Measurements from ENCODE around the gene WWOX. TPM values are rescaled to one million over a fixed set of nuclear protein-coding genes. Genes with fewer than 3 reads are reported as not detected.

WWOX gene
- total RNA-seq, 1 donor from 2014 or later = 17.8 TPM

GRCh38 chr16:78170494-78170933, 71.1 kb downstream of the WWOX start:
- Mint-ChIP-seq H3K4me1 (ENCODE audit: low read depth) (no peaks in the 10 kb centered on the region), H3K27me3 (ENCODE audit: insufficient read depth) (no peaks in the 10 kb centered on the region), H3K9me3 (no peaks in the 10 kb centered on the region), H3K27ac (no peak overlapping the region), H3K4me3 (no peak overlapping the region), H3K36me3 (ENCODE audit: low read depth) (no peaks in the 10 kb centered on the region)
- intact Hi-C loops (cut with micrococcal nuclease) = no loop called here
- no peak for DNase-seq (ENCODE audit: low spot score)

GRCh38 chr16:78175287-78175686, 75.8 kb downstream of the WWOX start:
- no peaks in the 10 kb centered on the region for H3K36me3 Mint-ChIP-seq (ENCODE audit: low read depth)
- H3K9me3 Mint-ChIP-seq = no peaks in the 10 kb centered on the region
- no peaks in the 10 kb centered on the region for H3K27me3 Mint-ChIP-seq (ENCODE audit: insufficient read depth)
- H3K4me1 Mint-ChIP-seq (ENCODE audit: low read depth) = no peaks in the 10 kb centered on the region
- no peak overlapping the region for H3K4me3 Mint-ChIP-seq
- DNase-seq (ENCODE audit: low spot score) = no peak
- intact Hi-C loops (cut with micrococcal nuclease) = no loop called here
- H3K27ac Mint-ChIP-seq = no peak overlapping the region

- H3K27me3 Mint-ChIP-seq (ENCODE audit: insufficient read depth) = no peaks in the 10 kb centered on the region
- no peaks in the 10 kb centered on the region for H3K4me1 Mint-ChIP-seq (ENCODE audit: low read depth)
- no peak for DNase-seq (ENCODE audit: low spot score)
- no peak overlapping the region for H3K27ac Mint-ChIP-seq
- no peaks in the 10 kb centered on the region for H3K36me3 Mint-ChIP-seq (ENCODE audit: low read depth)
- intact Hi-C loops (cut with micrococcal nuclease) = no loop called here
- H3K4me3 Mint-ChIP-seq = no peak overlapping the region
- H3K9me3 Mint-ChIP-seq = no peaks in the 10 kb centered on the region
Observed at GRCh38 chr16:78176435-78176834, 77.0 kb downstream of the WWOX start.

- no peaks in the 10 kb centered on the region for H3K27me3 Mint-ChIP-seq (ENCODE audit: insufficient read depth)
- H3K9me3 Mint-ChIP-seq = no peaks in the 10 kb centered on the region
- H3K4me3 Mint-ChIP-seq = no peak overlapping the region
- no peak overlapping the region for H3K27ac Mint-ChIP-seq
- no peaks in the 10 kb centered on the region for H3K36me3 Mint-ChIP-seq (ENCODE audit: low read depth)
- H3K4me1 Mint-ChIP-seq (ENCODE audit: low read depth) = no peaks in the 10 kb centered on the region
- intact Hi-C loops (cut with micrococcal nuclease) = no loop called here
- no peak for DNase-seq (ENCODE audit: low spot score)
Observed at GRCh38 chr16:78177218-78177617, 77.8 kb downstream of the WWOX start.

DNA sequence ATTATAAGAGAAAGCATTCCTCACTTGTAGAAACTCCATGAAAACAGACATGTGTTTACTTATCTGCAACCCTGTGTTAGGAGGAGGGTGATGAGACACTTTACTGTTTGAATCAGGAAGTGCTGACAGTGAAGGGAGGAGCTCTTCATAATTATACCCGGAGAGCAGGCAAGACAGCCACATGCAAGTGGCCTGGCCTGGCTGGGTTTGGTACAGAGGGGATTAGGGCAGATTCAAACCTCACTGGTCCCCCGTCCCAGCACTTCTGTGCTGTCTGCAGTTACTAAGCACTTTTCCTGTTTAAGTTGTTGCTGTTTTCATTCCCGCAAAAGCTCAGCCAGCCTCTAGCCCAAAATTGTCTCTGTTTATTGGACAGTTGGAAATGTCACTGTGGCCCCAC, 78.5 kb downstream of the WWOX start:
- Mint-ChIP-seq H3K36me3 (ENCODE audit: low read depth) (no peaks in the 10 kb centered on the region), H3K4me3 (no peak overlapping the region), H3K9me3 (no peaks in the 10 kb centered on the region), H3K27ac (no peak overlapping the region), H3K4me1 (ENCODE audit: low read depth) (no peaks in the 10 kb centered on the region), H3K27me3 (ENCODE audit: insufficient read depth) (no peaks in the 10 kb centered on the region)
- intact Hi-C loops (cut with micrococcal nuclease) = no loop called here
- no peak for DNase-seq (ENCODE audit: low spot score)

DNA sequence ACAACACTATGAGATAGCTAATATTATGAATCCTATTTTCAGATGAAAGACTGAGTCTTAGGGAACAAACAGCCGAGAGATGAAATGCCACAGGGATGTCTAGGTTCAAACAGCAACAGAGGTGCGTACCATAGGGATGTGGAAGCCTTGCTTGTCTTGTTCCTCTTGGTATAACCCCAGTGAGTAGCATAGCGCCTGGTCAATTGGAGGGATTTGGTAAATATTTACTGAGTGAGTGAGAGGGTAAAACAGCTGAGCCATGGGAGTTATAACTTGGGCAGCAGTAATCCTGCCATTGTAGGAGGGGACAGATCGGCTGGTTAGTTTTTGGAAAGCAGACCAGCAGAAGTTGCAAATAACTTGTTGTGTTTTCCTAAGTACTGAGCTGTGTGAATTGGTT, 80.2 kb downstream of the WWOX start:
- Mint-ChIP-seq H3K27me3 (ENCODE audit: insufficient read depth) (no peaks in the 10 kb centered on the region), H3K36me3 (ENCODE audit: low read depth) (no peaks in the 10 kb centered on the region), H3K27ac (no peak overlapping the region), H3K9me3 (no peaks in the 10 kb centered on the region), H3K4me1 (ENCODE audit: low read depth) (no peaks in the 10 kb centered on the region), H3K4me3 (no peak overlapping the region)
- DNase-seq (ENCODE audit: low spot score) = no peak
- intact Hi-C loops (cut with micrococcal nuclease) = no loop called here

DNA sequence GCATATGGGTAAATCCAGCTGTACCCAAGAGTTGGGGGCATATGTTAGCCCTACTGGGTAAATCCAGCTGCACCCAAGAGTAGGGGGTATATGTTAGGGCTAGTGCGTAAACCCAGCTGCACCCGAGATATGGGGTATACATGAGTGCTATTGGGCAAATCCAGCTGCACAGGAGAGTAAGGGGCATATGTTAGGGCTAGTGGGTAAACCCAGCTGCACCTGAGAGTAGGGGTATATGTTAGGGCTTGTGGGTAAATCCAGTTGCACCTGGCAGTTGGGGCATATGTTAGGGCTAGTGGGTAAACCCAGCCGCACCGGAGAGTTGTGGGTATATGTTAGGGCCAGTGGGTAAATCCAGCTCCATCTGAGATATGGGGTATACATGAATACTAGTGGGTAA, 80.9 kb downstream of the WWOX start:
- no peaks in the 10 kb centered on the region for H3K36me3 Mint-ChIP-seq (ENCODE audit: low read depth)
- H3K4me3 Mint-ChIP-seq = no peak overlapping the region
- intact Hi-C loops (cut with micrococcal nuclease) = no loop called here
- no peaks in the 10 kb centered on the region for H3K4me1 Mint-ChIP-seq (ENCODE audit: low read depth)
- no peaks in the 10 kb centered on the region for H3K27me3 Mint-ChIP-seq (ENCODE audit: insufficient read depth)
- no peak overlapping the region for H3K27ac Mint-ChIP-seq
- DNase-seq (ENCODE audit: low spot score) = no peak
- H3K9me3 Mint-ChIP-seq = no peaks in the 10 kb centered on the region

DNA sequence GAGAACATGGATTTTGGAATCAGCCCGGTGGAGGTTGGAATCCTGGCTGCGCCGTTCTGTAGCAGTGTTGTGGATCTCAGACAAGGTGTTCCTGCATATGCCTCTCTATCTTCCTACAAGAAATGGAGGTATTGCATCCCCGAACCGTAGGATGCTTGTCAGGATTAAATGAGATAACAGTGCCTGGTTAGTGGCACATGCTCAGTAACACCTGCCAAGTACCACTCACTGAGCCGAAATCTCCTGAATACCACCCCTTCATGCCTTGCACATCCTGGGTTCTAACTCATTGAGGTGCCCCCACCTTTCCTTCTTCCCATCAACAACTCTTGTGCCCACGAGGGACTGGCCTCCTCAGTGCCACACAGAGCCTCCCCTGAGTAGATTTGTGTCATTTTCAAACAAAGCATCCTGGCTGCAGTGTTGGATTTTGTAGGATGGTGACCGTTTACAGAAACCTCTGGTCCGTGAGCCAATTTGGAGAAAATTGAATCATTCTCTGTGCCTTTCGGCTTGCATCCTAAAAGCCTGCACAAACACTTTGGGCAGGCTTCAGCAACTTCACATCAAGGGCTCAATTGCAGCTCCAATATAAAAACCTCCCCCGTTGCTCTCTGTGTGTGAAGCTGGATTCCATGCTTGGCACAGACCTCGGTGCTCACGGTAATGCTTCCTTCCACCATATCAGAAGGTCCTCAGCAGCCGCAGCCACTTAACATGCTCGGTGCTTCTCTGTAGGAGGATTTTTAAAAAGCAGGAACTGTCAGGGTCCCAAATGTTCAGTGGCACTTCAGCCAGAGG, 84.2 kb downstream of the WWOX start:
- Mint-ChIP-seq H3K4me1 (ENCODE audit: low read depth) (no peaks in the 10 kb centered on the region), H3K27ac (no peak overlapping the region), H3K9me3 (no peaks in the 10 kb centered on the region), H3K27me3 (ENCODE audit: insufficient read depth) (no peaks in the 10 kb centered on the region), H3K36me3 (ENCODE audit: low read depth) (no peaks in the 10 kb centered on the region), H3K4me3 (no peak overlapping the region)
- intact Hi-C loops (cut with micrococcal nuclease) = no loop called here
- DNase-seq (ENCODE audit: low spot score) = no peak

GRCh38 chr16:78184238-78185183, 85.1 kb downstream of the WWOX start:
- H3K9me3 Mint-ChIP-seq = peaks cover 3% of the 10 kb centered on the region
- no peaks in the 10 kb centered on the region for H3K4me1 Mint-ChIP-seq (ENCODE audit: low read depth)
- intact Hi-C loops (cut with micrococcal nuclease) = no loop called here
- no peaks in the 10 kb centered on the region for H3K36me3 Mint-ChIP-seq (ENCODE audit: low read depth)
- DNase-seq (ENCODE audit: low spot score) = no peak
- H3K27me3 Mint-ChIP-seq (ENCODE audit: insufficient read depth) = no peaks in the 10 kb centered on the region
- H3K27ac Mint-ChIP-seq = no peak overlapping the region
- H3K4me3 Mint-ChIP-seq = no peak overlapping the region

DNA sequence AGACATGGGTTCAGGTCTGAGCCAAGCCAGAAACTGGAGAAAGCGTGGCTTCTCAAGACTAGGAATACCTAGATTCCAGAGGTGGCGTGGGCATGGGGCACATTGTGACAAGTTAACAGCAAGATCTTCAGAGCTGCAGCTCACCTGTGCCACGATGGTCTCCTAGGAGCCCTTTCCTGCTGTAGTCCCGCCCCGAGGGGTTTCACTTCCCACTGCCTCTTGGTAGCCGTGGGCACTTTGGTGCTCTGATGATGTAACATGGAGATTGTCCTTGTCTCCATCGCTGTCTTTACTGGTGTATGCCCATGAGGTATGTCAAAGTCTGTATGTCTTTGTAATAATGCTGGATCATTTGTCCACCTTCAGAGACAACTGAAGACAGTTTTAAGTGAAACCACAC, 89.7 kb downstream of the WWOX start:
- H3K4me1 Mint-ChIP-seq (ENCODE audit: low read depth) = no peaks in the 10 kb centered on the region
- intact Hi-C loops (cut with micrococcal nuclease) = no loop called here
- H3K4me3 Mint-ChIP-seq = no peak overlapping the region
- H3K9me3 Mint-ChIP-seq = peaks cover 3% of the 10 kb centered on the region
- H3K27ac Mint-ChIP-seq = no peak overlapping the region
- DNase-seq (ENCODE audit: low spot score) = no peak
- H3K36me3 Mint-ChIP-seq (ENCODE audit: low read depth) = no peaks in the 10 kb centered on the region
- H3K27me3 Mint-ChIP-seq (ENCODE audit: insufficient read depth) = no peaks in the 10 kb centered on the region

GRCh38 chr16:78192734-78193488, 93.5 kb downstream of the WWOX start:
- Mint-ChIP-seq H3K27ac (no peak overlapping the region), H3K9me3 (peaks cover 3% of the 10 kb centered on the region), H3K27me3 (ENCODE audit: insufficient read depth) (no peaks in the 10 kb centered on the region), H3K4me3 (no peak overlapping the region), H3K4me1 (ENCODE audit: low read depth) (no peaks in the 10 kb centered on the region), H3K36me3 (ENCODE audit: low read depth) (no peaks in the 10 kb centered on the region)
- DNase-seq (ENCODE audit: low spot score) = no peak
- intact Hi-C loops (cut with micrococcal nuclease) = no loop called here

DNA sequence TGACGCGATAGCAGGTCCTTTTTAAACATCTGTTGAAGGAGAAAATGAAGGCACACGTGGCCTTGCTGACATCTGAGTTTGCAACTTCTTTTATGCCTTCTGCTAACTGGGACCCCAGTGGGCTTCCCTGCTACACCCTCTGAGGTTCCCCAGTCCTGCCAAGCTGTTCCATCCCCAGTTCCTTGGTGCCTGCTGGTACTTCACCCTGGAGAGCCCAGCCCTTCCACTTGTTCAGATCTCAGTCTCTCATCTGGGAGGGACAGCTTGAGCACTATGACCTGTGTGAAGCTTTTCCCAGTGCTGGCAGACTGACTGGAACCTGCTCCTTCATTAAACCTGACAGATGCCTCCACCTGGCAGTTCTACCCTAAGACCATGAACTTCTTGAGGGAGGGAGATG, 95.5 kb downstream of the WWOX start:
- no peak overlapping the region for H3K27ac Mint-ChIP-seq
- no peaks in the 10 kb centered on the region for H3K9me3 Mint-ChIP-seq
- intact Hi-C loops (cut with micrococcal nuclease) = no loop called here
- no peaks in the 10 kb centered on the region for H3K4me1 Mint-ChIP-seq (ENCODE audit: low read depth)
- no peaks in the 10 kb centered on the region for H3K27me3 Mint-ChIP-seq (ENCODE audit: insufficient read depth)
- no peak overlapping the region for H3K4me3 Mint-ChIP-seq
- no peaks in the 10 kb centered on the region for H3K36me3 Mint-ChIP-seq (ENCODE audit: low read depth)
- DNase-seq (ENCODE audit: low spot score) = no peak

DNA sequence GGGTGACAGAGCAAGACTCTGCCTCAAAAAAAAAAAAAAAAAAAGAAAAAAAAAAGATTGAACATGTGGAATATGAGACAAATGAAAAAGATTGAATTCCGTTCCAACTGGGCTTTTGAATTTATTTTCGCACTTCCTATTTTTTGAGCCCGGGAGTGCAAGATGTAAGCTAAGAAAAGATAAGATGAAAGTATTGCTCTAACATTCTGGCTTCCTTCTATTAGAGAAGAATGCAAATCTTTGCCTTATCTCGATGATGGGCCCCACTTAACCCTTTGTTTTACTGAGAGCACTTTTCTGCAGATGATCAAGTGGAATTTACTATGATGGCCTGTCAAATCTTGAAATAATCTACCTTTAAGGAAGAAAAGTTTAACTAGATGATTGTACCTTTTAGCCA, 96.3 kb downstream of the WWOX start:
- no peak overlapping the region for H3K27ac Mint-ChIP-seq
- H3K27me3 Mint-ChIP-seq (ENCODE audit: insufficient read depth) = no peaks in the 10 kb centered on the region
- intact Hi-C loops (cut with micrococcal nuclease) = no loop called here
- no peak for DNase-seq (ENCODE audit: low spot score)
- H3K36me3 Mint-ChIP-seq (ENCODE audit: low read depth) = no peaks in the 10 kb centered on the region
- no peak overlapping the region for H3K4me3 Mint-ChIP-seq
- H3K9me3 Mint-ChIP-seq = no peaks in the 10 kb centered on the region
- H3K4me1 Mint-ChIP-seq (ENCODE audit: low read depth) = no peaks in the 10 kb centered on the region

Data from activated T-helper 1 cell treated with anti-CD3 and anti-CD28 coated beads, Interleukin-12 subunit alpha, Interleukin-12 subunit beta, Interleukin-2, Interleukin-4 antibody, amounts not matched to agents 30 ng/mL and 10 ng/mL and 1 ng/mL, durations not matched to agents 14 hours and 24 hours and 36 hours (primary cell).